Esophagus (tissue), 2 donors: ENCODE data around the gene TPRG1L. TPM values are rescaled to one million over a fixed set of nuclear protein-coding genes. Genes with fewer than 3 reads are reported as not detected.

Experiments used
- H3K27ac ChIP-seq, 2 donors: one replicate each; pipeline ENCODE4 v1.5.1; 2013; ENCODE audit warnings: low read depth in 2 of 2, mild to moderate bottlenecking in 2 of 2, inconsistent platforms in 1 of 2, low read length in 1 of 2, moderate library complexity in 1 of 2
- H3K27me3 ChIP-seq, 2 donors: one replicate each; pipeline ENCODE4 v1.6.1; 2013; ENCODE audit warnings: low read length in 2 of 2, control low read depth in 1 of 2, mild to moderate bottlenecking in 1 of 2; ENCODE audit not compliant: insufficient read depth in 2 of 2, control insufficient read depth in 1 of 2
- H3K36me3 ChIP-seq, 2 donors: one replicate each; pipeline ENCODE4 v1.6.1; 2013; ENCODE audit warnings: low read length in 1 of 2; ENCODE audit not compliant: control insufficient read depth in 2 of 2, insufficient read depth in 2 of 2
- H3K4me1 ChIP-seq, 2 donors: one replicate each; pipeline ENCODE4 v1.6.1; 2013; ENCODE audit warnings: low read length in 1 of 2; ENCODE audit not compliant: control insufficient read depth in 2 of 2, insufficient read depth in 2 of 2
- H3K4me3 ChIP-seq, 2 donors: one replicate each; pipeline ENCODE4 v1.5.1; 2013; ENCODE audit warnings: low read length in 2 of 2, mild to moderate bottlenecking in 2 of 2, low read depth in 1 of 2, moderate library complexity in 1 of 2
- H3K9me3 ChIP-seq, 2 donors: one replicate each; pipeline ENCODE4 v1.6.1; 2013; ENCODE audit warnings: mild to moderate bottlenecking in 2 of 2, low read depth in 1 of 2, low read length in 1 of 2, moderate library complexity in 1 of 2; ENCODE audit not compliant: control insufficient read depth in 2 of 2, insufficient read depth in 1 of 2
- WGBS, 2 donors: extraction: QIAGEN DNeasy Blood & Tissue Kit; methylation state at CpG; one replicate each; pipeline ENCODE4 v1.1.7; 2013; 5-methylcytosine and 5-hydroxymethylcytosine counted together
- polyA plus RNA-seq, 2 donors: library from polyadenylated mRNA; stranded (reverse); fragments of 200-250 nt; gene quantifications; one replicate each; pipeline ENCODE4 v1.2.3, GENCODE V29; 2013
- donor health status: healthy with polysubstance abuse.
- donor health status: Bipolar disorder and iron deficiency.

The TPRG1L gene
- polyA plus RNA-seq, 2 donors = 20.1 to 32.8 TPM

- WGBS, 2 donors = 79 to 95% methylated on average over 7 of the region's 7 CpGs
- Histone ChIP-seq H3K27ac (no peak overlapping the region), H3K4me3 (no peak overlapping the region), H3K4me1 (peaks cover 0 to 2% of the 10 kb centered on the region in 2 donors), H3K36me3 (no peaks in the 10 kb centered on the region), H3K27me3 (no peaks in the 10 kb centered on the region), H3K9me3 (peaks cover 0 to 6% of the 10 kb centered on the region in 2 donors)
Observed at GRCh38 chr1:3604997-3605823, 19.6 kb upstream of the TPRG1L start.

- Histone ChIP-seq H3K27me3 (peaks cover 0 to 3% of the 10 kb centered on the region in 2 donors), H3K4me1 (peaks cover 3 to 6% of the 10 kb centered on the region in 2 donors), H3K9me3 (peaks cover 0 to 6% of the 10 kb centered on the region in 2 donors), H3K27ac (no peak overlapping the region), H3K36me3 (no peaks in the 10 kb centered on the region), H3K4me3 (no peak overlapping the region)
- 88 to 89% methylated on average over 23 of the region's 23 CpGs for WGBS, 2 donors
Observed at GRCh38 chr1:3606779-3607702, 17.8 kb upstream of the TPRG1L start.

GRCh38 chr1:3607703-3608065 is 17.1 kb upstream of the TPRG1L start:
- H3K9me3 ChIP-seq = peaks cover 0 to 6% of the 10 kb centered on the region in 2 donors
- 82 to 86% methylated on average over 15 to 18 of the region's 18 CpGs for WGBS, 2 donors
- no peak overlapping the region for H3K27ac ChIP-seq
- H3K27me3 ChIP-seq = peaks cover 0 to 3% of the 10 kb centered on the region in 2 donors
- H3K4me3 ChIP-seq = no peak overlapping the region
- H3K4me1 ChIP-seq = peaks cover 3 to 6% of the 10 kb centered on the region in 2 donors
- H3K36me3 ChIP-seq = no peaks in the 10 kb centered on the region

- H3K4me1 ChIP-seq = peaks cover 3 to 6% of the 10 kb centered on the region in 2 donors
- no peak overlapping the region for H3K4me3 ChIP-seq
- H3K27ac ChIP-seq = no peak overlapping the region
- 77 to 82% methylated on average over 7 of the region's 7 CpGs for WGBS, 2 donors
- peaks cover 0 to 3% of the 10 kb centered on the region in 2 donors for H3K27me3 ChIP-seq
- no peaks in the 10 kb centered on the region for H3K36me3 ChIP-seq
- H3K9me3 ChIP-seq = peaks cover 0 to 6% of the 10 kb centered on the region in 2 donors
Observed at GRCh38 chr1:3608154-3608553, 16.7 kb upstream of the TPRG1L start.

GRCh38 chr1:3609016-3609768 is 15.6 kb upstream of the TPRG1L start:
- no peaks in the 10 kb centered on the region for H3K36me3 ChIP-seq
- 75 to 84% methylated on average over 22 of the region's 22 CpGs for WGBS, 2 donors
- H3K27me3 ChIP-seq = peaks cover 0 to 3% of the 10 kb centered on the region in 2 donors
- peaks cover 3 to 6% of the 10 kb centered on the region in 2 donors for H3K4me1 ChIP-seq
- peaks cover 0 to 4% of the 10 kb centered on the region in 2 donors for H3K9me3 ChIP-seq
- no peak overlapping the region for H3K4me3 ChIP-seq
- no peak overlapping the region for H3K27ac ChIP-seq

- H3K4me3 ChIP-seq = no peak overlapping the region
- H3K4me1 ChIP-seq = peaks cover 3 to 6% of the 10 kb centered on the region in 2 donors
- H3K27me3 ChIP-seq = peaks cover 0 to 3% of the 10 kb centered on the region in 2 donors
Observed at GRCh38 chr1:3609769-3610526, 14.9 kb upstream of the TPRG1L start.

GRCh38 chr1:3610527-3611169 is 14.2 kb upstream of the TPRG1L start:
- H3K9me3 ChIP-seq = no peaks in the 10 kb centered on the region

More at GRCh38 chr1:3609769-3610526, 14.9 kb upstream of the TPRG1L start:
- H3K9me3 ChIP-seq = no peaks in the 10 kb centered on the region
- WGBS, 2 donors = 64 to 70% methylated on average over 21 to 24 of the region's 24 CpGs
- H3K36me3 ChIP-seq = no peaks in the 10 kb centered on the region
- H3K27ac ChIP-seq = no peak overlapping the region

GRCh38 chr1:3611170-3612019 is 13.4 kb upstream of the TPRG1L start, which contains the start of gene MEGF6:
TSS of gene MEGF6 (minus strand) at chr1:3611508. CDS start at chr1:3611268, 240 bp downstream.
- H3K36me3 ChIP-seq = no peaks in the 10 kb centered on the region
- peaks cover 3 to 6% of the 10 kb centered on the region in 2 donors for H3K4me1 ChIP-seq
- no peak within 1 kb of the TSS for H3K27ac ChIP-seq
- peak within 1 kb of the TSS; percentile 20 to 31 for H3K4me3 ChIP-seq
- no peaks in the 10 kb centered on the region for H3K9me3 ChIP-seq
- H3K27me3 ChIP-seq = peaks cover 0 to 3% of the 10 kb centered on the region in 2 donors
- 2% methylated on average over 67 to 87 of the region's 87 CpGs for WGBS, 2 donors

More at GRCh38 chr1:3610527-3611169, 14.2 kb upstream of the TPRG1L start:
- peaks cover 0 to 3% of the 10 kb centered on the region in 2 donors for H3K27me3 ChIP-seq
- H3K27ac ChIP-seq = no peak overlapping the region
- peaks cover 3 to 6% of the 10 kb centered on the region in 2 donors for H3K4me1 ChIP-seq
- peak overlapping the region; percentile 20 to 31 for H3K4me3 ChIP-seq
- WGBS, 2 donors = 3% methylated on average over 27 of the region's 27 CpGs
- no peaks in the 10 kb centered on the region for H3K36me3 ChIP-seq
